NB4 (cell line): ENCODE results near the gene GLT8D2.

Experiments
- DNase-seq: peaks from one replicate; pipeline ENCODE4 v3.0.0; 2010; ENCODE audit warnings: low read depth
- H3K4me3 ChIP-seq: one replicate; pipeline ENCODE4 v1.5.1; 2011; ENCODE audit warnings: mild to moderate bottlenecking, low read depth, low read length, moderate library complexity
- CTCF ChIP-seq: IDR thresholded peaks from one replicate; pipeline ENCODE4 v1.5.1; 2012; ENCODE audit warnings: low read depth, low read length
- MYC ChIP-seq: IDR thresholded peaks from 2 replicates; pipeline ENCODE4 v1.6.1; 2011; ENCODE audit warnings: low read depth, low read length
- POLR2A ChIP-seq: IDR thresholded peaks from 2 replicates; pipeline ENCODE4 v1.6.1; 2011; ENCODE audit warnings: mild to moderate bottlenecking; ENCODE audit not compliant: insufficient read length; ENCODE audit errors: extremely low read depth
- TF ChIP-seq, protein P1 (sequence below): IDR thresholded peaks from 2 replicates; pipeline ENCODE4 v1.6.1; 2011; ENCODE audit warnings: low read depth, low read length

Gene GLT8D2

DNA sequence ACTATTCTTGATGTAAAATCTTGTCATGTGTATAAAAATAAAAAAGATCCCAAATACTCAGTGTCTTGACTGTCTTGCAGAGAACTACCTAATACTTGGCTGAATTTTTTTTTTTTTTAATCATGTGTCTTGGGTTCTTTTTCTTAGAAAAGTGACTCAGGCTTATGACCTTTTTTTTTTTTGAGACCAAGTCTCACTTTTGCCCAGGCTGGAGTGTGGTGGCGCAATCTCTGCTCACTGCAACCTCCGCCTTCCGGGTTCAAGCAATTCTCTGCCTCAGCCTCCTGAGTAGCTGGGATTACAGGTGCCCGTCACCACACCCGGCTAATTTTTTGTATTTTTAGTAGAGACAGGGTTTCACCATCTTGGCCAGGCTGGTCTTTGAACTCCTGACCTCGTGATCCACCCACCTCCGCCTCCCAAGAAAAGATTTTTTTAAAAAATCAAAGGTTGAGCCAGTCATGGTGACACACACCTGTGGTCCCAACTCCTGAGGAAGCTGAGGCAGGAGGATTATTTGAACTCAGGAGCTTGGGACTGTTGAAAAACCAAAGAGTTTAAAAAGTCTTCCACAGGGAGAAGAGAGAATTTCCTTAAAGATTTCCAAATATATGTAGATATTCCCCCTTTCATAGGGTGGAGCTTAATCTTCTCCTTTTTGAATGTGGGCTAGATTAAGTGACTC is 102.0 kb downstream of the GLT8D2 start:
- TF ChIP-seq MYC, result no peak
- no peak for TF ChIP-seq CTCF
- TF ChIP-seq, protein P1, sequence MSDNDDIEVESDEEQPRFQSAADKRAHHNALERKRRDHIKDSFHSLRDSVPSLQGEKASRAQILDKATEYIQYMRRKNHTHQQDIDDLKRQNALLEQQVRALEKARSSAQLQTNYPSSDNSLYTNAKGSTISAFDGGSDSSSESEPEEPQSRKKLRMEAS, result no peak
- TF ChIP-seq POLR2A, result no peak
- no peak overlapping the region for H3K4me3 ChIP-seq
- DNase-seq, result no peak

GRCh38 chr12:103944964-103945363 is 105.0 kb downstream of the GLT8D2 start:
- DNase-seq, result no peak
- TF ChIP-seq CTCF, result no peak
- no peak for TF ChIP-seq POLR2A
- TF ChIP-seq, protein P1, result no peak
- no peak for TF ChIP-seq MYC
- no peak overlapping the region for H3K4me3 ChIP-seq
